K562 (cell line): ENCODE measurements around the gene RNF150. TPM values are rescaled to one million over a fixed set of nuclear protein-coding genes. Genes with fewer than 3 reads are reported as not detected.

Experiments used
- ATAC-seq: fragments of 200-7000 bp; cut with Tn5 transposase; 3 replicates; pipeline ENCODE4 v1.9.1; 2020; ENCODE audit warnings: moderate library complexity
- BruUV-seq: library from RNA; stranded (reverse); fragments of 400-500 nt; replicated peaks from 2 replicates; lab custom pipeline; 2021; lab: Mats Ljungman, UMichigan
- CTCF ChIA-PET: fragments of 300-600 bp; formaldehyde crosslinking; extraction: SDS; loops from one replicate; lab custom pipeline; 2021; ENCODE audit warnings: low intra/inter-chr PET ratio; lab: Yijun Ruan, JAX
- POLR2A ChIA-PET: fragments of 300-600, 350-650 bp; sonication (Branson Sonifier 250); formaldehyde crosslinking; extraction: SDS; loops from one replicate; lab custom pipeline; 2021; ENCODE audit warnings: antibody characterized with exemption, inconsistent platforms; lab: Yijun Ruan, JAX
- DNase-seq, 4 experiments: peaks; one replicate each; pipeline versions ENCODE4 v3.0.0 to v3.0.0-alpha.2; 2011 to 2018; ENCODE audit warnings: low spot score in 3 of 4, mixed read lengths in 3 of 4; ENCODE audit errors: extremely low read depth in 1 of 4
- FAIRE-seq: peaks from 2 replicates; lab custom pipeline; 2011; peaks lifted over from hg19 to GRCh38; lab: Jason Lieb, UNC
- H2AFZ ChIP-seq: 2 replicates; pipeline ENCODE4 v1.6.0; 2011; ENCODE audit warnings: low read depth, low read length, control low read depth, inconsistent platforms
- H3K27ac ChIP-seq: fragments of 200-600 bp; 3 replicates; pipeline ENCODE4 v1.8.0; 2011; ENCODE audit warnings: low read depth, mild to moderate bottlenecking, control low read depth, inconsistent platforms, low read length, moderate library complexity, mixed read lengths; ENCODE audit errors: extremely low read depth
- H3K27me3 ChIP-seq, 2 experiments: fragments of 300-600 bp in 1 of 2; 2 replicates in 1 of 2; 3 replicates in 1 of 2; pipeline versions ENCODE4 v1.6.0 to v1.8.0; 2011; ENCODE audit warnings: inconsistent platforms in 2 of 2, low read length in 2 of 2, mild to moderate bottlenecking in 1 of 2, mixed read lengths in 1 of 2, moderate library complexity in 1 of 2; ENCODE audit not compliant: control insufficient read depth in 2 of 2, insufficient read depth in 2 of 2
- H3K36me3 ChIP-seq: fragments of 300-600 bp; 3 replicates; pipeline ENCODE4 v1.8.0; 2011; ENCODE audit warnings: mild to moderate bottlenecking, low read length, inconsistent platforms; ENCODE audit not compliant: control insufficient read depth, insufficient read depth
- H3K4me1 ChIP-seq, 2 experiments: fragments of 200-600 bp in 1 of 2; replicated peaks in 1 of 2; 2 replicates in 1 of 2; 3 replicates in 1 of 2; pipeline versions ENCODE4 v1.5.1 to v1.8.0; 2011; ENCODE audit warnings: inconsistent platforms in 2 of 2, low read length in 2 of 2, mild to moderate bottlenecking in 1 of 2, mixed read lengths in 1 of 2, moderate library complexity in 1 of 2; ENCODE audit not compliant: control insufficient read depth in 2 of 2, insufficient read depth in 2 of 2
- H3K4me2 ChIP-seq: 2 replicates; pipeline ENCODE4 v1.6.1; 2011; ENCODE audit warnings: low read length, control low read depth, inconsistent platforms, mixed read lengths; ENCODE audit not compliant: insufficient read depth
- H3K4me3 ChIP-seq: fragments of 200-600 bp; sonication (generic), shearing (Covaris generic); 2 replicates; pipeline ENCODE4 v1.5.1; 2016; ENCODE audit warnings: control low read depth, inconsistent platforms
- H3K79me2 ChIP-seq: fragments of 200-600 bp; 3 replicates; pipeline ENCODE4 v1.8.0; 2011; ENCODE audit warnings: low read length, inconsistent platforms; ENCODE audit not compliant: control insufficient read depth, insufficient read depth
- H3K9ac ChIP-seq, 2 experiments: 2 replicates each; pipeline versions ENCODE4 v1.6.0 to v1.6.1; 2011; ENCODE audit warnings: low read depth in 2 of 2, low read length in 2 of 2, control low read depth in 1 of 2, inconsistent platforms in 1 of 2, mild to moderate bottlenecking in 1 of 2, mixed read lengths in 1 of 2; ENCODE audit not compliant: insufficient read depth in 1 of 2
- H3K9me1 ChIP-seq: one replicate; pipeline ENCODE4 v1.6.0; 2011; ENCODE audit warnings: inconsistent platforms, mild to moderate bottlenecking, low read length, moderate library complexity; ENCODE audit not compliant: control insufficient read depth, insufficient read depth
- H3K9me3 ChIP-seq: replicated peaks from 2 replicates; pipeline ENCODE4 v1.5.1; 2011; ENCODE audit warnings: low read depth, low read length, inconsistent platforms; ENCODE audit not compliant: control insufficient read depth, insufficient read depth
- H4K20me1 ChIP-seq: replicated peaks from 2 replicates; pipeline ENCODE4 v1.6.1; 2011; ENCODE audit warnings: low read length, inconsistent platforms, mixed read lengths; ENCODE audit not compliant: control insufficient read depth, insufficient read depth
- ARID1B ChIP-seq: fragments of 450-650 bp; IDR thresholded peaks from 2 replicates; pipeline ENCODE4 v1.6.1; 2016; ENCODE audit warnings: antibody characterized with exemption, mild to moderate bottlenecking, inconsistent platforms
- ASH1L ChIP-seq: fragments of 450-650 bp; IDR thresholded peaks from 2 replicates; pipeline ENCODE4 v1.6.1; 2018; ENCODE audit warnings: borderline replicate concordance, mild to moderate bottlenecking, low read depth; ENCODE audit not compliant: partially characterized antibody
- ETV5 ChIP-seq: sonication (generic); formaldehyde crosslinking; IDR thresholded peaks from 2 replicates; pipeline ENCODE4 v1.4.0; 2020; ENCODE audit warnings: low read depth, mild to moderate bottlenecking, missing genetic modification reagents
- GTF2E2 ChIP-seq: fragments of 200-800 bp; sonication (Bioruptor generic); IDR thresholded peaks from 2 replicates; pipeline ENCODE4 v1.6.1; 2016; ENCODE audit warnings: missing genetic modification characterization, missing compliant biosample characterization
- GTF2F1 ChIP-seq: IDR thresholded peaks from 2 replicates; pipeline ENCODE4 v1.6.1; 2011; ENCODE audit warnings: low read depth, low read length, improper control_type of control experiment
- MBD1 ChIP-seq: fragments of 250-450 bp; sonication (Bioruptor Pico); IDR thresholded peaks from 2 replicates; pipeline ENCODE4 v1.8.0; 2022; ENCODE audit warnings: inconsistent platforms
- MTF1 ChIP-seq: fragments of 250-450 bp; sonication (Bioruptor Pico); IDR thresholded peaks from 2 replicates; pipeline ENCODE4 v1.9.0; 2021; ENCODE audit warnings: moderate library complexity, mild to moderate bottlenecking, inconsistent platforms, borderline replicate concordance
- MYC ChIP-seq, 2 experiments: fragments of 250-450 bp in 1 of 2; sonication (Bioruptor Pico) in 1 of 2; IDR thresholded peaks; 2 replicates each; pipeline versions ENCODE4 v1.5.1 to v1.6.1; 2012 to 2021; ENCODE audit warnings: low read depth in 2 of 2, borderline replicate concordance in 1 of 2, improper control_type of control experiment in 1 of 2, low read length in 1 of 2, mild to moderate bottlenecking in 1 of 2, moderate library complexity in 1 of 2
- POLR2B ChIP-seq: fragments of 450-650 bp; IDR thresholded peaks from 2 replicates; pipeline ENCODE4 v1.6.1; 2018; ENCODE audit warnings: low read depth; ENCODE audit not compliant: partially characterized antibody
- RFX1 ChIP-seq: fragments of 450-650 bp; IDR thresholded peaks from 2 replicates; pipeline ENCODE4 v1.6.1; 2016; ENCODE audit warnings: mild to moderate bottlenecking, moderate library complexity
- TRIM24 ChIP-seq, 2 experiments: fragments of 450-650 bp; IDR thresholded peaks; 2 replicates each; pipeline ENCODE4 v1.6.1; 2016
- ZBTB17 ChIP-seq: fragments of 450-650 bp; formaldehyde crosslinking; IDR thresholded peaks from 2 replicates; pipeline ENCODE4 v1.4.0; 2020; ENCODE audit warnings: mild to moderate bottlenecking
- ZNF212 ChIP-seq: fragments of 450-650 bp; formaldehyde crosslinking; IDR thresholded peaks from 2 replicates; pipeline ENCODE4 v1.4.0; 2020; ENCODE audit warnings: mild to moderate bottlenecking
- ZNF24 ChIP-seq: fragments of 450-650 bp; IDR thresholded peaks from 2 replicates; pipeline ENCODE4 v1.6.1; 2016
- whole genome bisulfite sequencing: fragments of 100-300 bp; shearing (Covaris generic); methylation state at CpG from one replicate; pipeline ENCODE4 v1.1.6; 2016; ENCODE audit warnings: low coverage, mixed read lengths; ENCODE audit not compliant: insufficient coverage; ENCODE audit errors: missing lambda C conversion rate; 5-methylcytosine and 5-hydroxymethylcytosine counted together
- in situ Hi-C: fragments of 300-500 bp; cut with MboI; formaldehyde crosslinking; loops from 4 replicates; pipeline ENCODE4 v1.15.0; 2018; ENCODE audit warnings: inconsistent platforms, mixed read lengths
- intact Hi-C: fragments of 100-400 bp; cut with micrococcal nuclease; formaldehyde crosslinking; loops from 2 replicates; pipeline ENCODE4 v1.14.2; 2022
- polyA plus RNA-seq, 8 experiments: library from polyadenylated mRNA; depleted of rRNA in 4 of 8; stranded (reverse) in 5 of 8; unstranded in 3 of 8; fragments of >200 nt; fragmentation: Nextera tagmentation in 2 of 8; fragmentation: Illumina TruSeq in 1 of 8; extraction: Ambion mirVana in 2 of 8; extraction: Trizol in 1 of 8; gene quantifications; 2 replicates each; pipeline versions ENCODE4 v1.2.1 to v1.2.3, GENCODE V29; 2011 to 2014; ENCODE audit warnings: inconsistent platforms in 1 of 8, missing spikeins in 1 of 8
- total RNA-seq, 7 experiments: library from RNA; depleted of rRNA in 6 of 7; stranded (reverse); fragments of >200 nt in 6 of 7; fragmentation: Illumina TruSeq in 2 of 7; extraction: Trizol in 2 of 7; gene quantifications; 2 replicates each; pipeline versions ENCODE4 v1.2.1 to v1.2.3, GENCODE V29; 2011 to 2021; ENCODE audit warnings: low replicate concordance in 1 of 7

Gene RNF150
- total and polyA plus RNA-seq, 9 of the 15 experiments (the other 6 are each of a cell fraction or from before 2014, with no cell fraction given) = 0.09 TPM; not detected in 8

- TF ChIP-seq MBD1 (CRISPR knock-in tag) = no peak
Observed at GRCh38 chr4:140875746-140876452, 257.4 kb downstream of the RNF150 start (continued).

GRCh38 chr4:140874056-140874455 is 259.2 kb downstream of the RNF150 start:
- in situ Hi-C loops (loop anchor here (25.0 kb wide), 1 partner anchor 512 kb away; the partner anchor contains the start of gene SCOC), intact Hi-C loops (no loop called here)
- ATAC-seq (no peak), DNase-seq (no peak), FAIRE-seq (no peak)
- Histone ChIP-seq H2AFZ (no peak overlapping the region), H3K4me2 (no peak overlapping the region), H3K9me1 (no peaks in the 10 kb centered on the region), H3K9me3 (no peaks in the 10 kb centered on the region), H3K9ac (no peak overlapping the region), H3K36me3 (no peaks in the 10 kb centered on the region), H4K20me1 (no peaks in the 10 kb centered on the region), H3K4me3 (no peak overlapping the region), H3K4me1 (no peaks in the 10 kb centered on the region), H3K27me3 (no peaks in the 10 kb centered on the region), H3K27ac (no peak overlapping the region), H3K79me2 (no peaks in the 10 kb centered on the region)
- 0% methylated on average over 1 of the region's 1 CpG for WGBS
- TF ChIP-seq POLR2B (no peak), ETV5 (CRISPR knock-in tag) (no peak), ZNF212 (CRISPR knock-in tag) (no peak), TRIM24 (IDR thresholded peaks at IDR 0.05) (no peak), ASH1L (no peak), MTF1 (no peak), MYC (IDR thresholded peaks at IDR 0.05; ENCODE audit: low read depth, low read length) (no peak), MYC (CRISPR knock-in tag; IDR thresholded peaks at IDR 0.05; ENCODE audit: borderline replicate concordance, low read depth) (no peak), ZBTB17 (no peak), ARID1B (no peak), RFX1 (no peak), GTF2F1 (no peak), GTF2E2 (tag) (no peak), ZNF24 (no peak)
- BruUV-seq = no TSS peak
- ChIA-PET POLR2A (no interaction called here), CTCF (no interaction called here)
